GM19351 (cell line): ENCODE measurements around the gene RPL22.

Source experiments
- ATAC-seq: cut with Tn5 transposase; IDR thresholded peaks from one replicate; pipeline ENCODE4 v1.9.1; 2021; ENCODE audit warnings: mild to moderate bottlenecking, moderate library complexity; ENCODE audit not compliant: unreplicated experiment

RPL22 gene

DNA sequence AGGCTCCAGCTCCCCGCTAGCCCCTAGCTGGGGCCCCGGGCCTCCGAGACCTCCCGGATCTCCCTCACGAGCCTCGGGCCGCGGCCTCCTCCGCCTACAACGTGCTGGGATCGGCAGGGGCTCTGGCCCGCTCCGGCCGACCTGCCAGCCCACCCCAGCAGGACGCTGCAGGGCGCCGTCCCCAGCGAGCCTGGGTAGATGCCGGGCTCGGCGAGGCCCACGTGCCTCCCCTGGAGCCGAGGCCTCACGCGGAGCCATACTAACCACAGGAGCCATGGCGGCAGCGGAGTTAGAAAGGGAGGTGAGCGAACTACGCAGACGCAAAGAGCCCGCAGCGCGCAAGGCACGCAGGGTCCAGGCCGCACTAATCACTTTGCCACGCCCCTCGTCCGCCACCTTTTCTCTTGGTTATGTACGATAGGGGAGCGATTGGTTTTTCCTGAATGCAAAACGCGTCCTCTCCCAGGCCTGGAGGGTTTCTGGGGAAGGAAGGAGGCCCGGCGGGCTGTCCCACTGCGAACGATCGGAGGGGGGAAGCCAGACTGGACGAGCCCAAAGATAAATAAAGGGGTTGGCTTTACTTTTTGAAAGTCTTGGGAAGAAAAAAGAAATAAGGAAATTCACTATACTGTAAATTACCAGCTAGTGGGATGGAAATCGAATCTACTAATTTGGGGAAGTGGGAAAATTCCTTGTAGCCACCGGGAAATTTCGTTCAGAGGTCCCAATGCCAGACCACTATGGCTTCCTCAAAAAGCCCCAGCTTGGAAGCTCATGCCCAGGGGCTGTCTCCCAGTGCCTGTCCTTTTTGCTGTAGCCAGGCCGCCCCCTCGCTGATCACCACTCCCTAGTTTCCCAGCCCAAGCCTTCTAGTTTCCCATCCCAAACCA is at the start of gene RPL22:
RPL22 (minus strand) TSS at position 298 of the 890 bp plus-strand sequence; CDS start at position 276, 22 bp downstream.
- ATAC-seq: peak; percentile 97

GRCh38 chr1:6248161-6248776 is 48.9 kb upstream of the RPL22 start:
- no peak for ATAC-seq

GRCh38 chr1:6247651-6248050 is 48.3 kb upstream of the RPL22 start:
- no peak for ATAC-seq

GRCh38 chr1:6246497-6247467 is 47.4 kb upstream of the RPL22 start:
- ATAC-seq: no peak

DNA sequence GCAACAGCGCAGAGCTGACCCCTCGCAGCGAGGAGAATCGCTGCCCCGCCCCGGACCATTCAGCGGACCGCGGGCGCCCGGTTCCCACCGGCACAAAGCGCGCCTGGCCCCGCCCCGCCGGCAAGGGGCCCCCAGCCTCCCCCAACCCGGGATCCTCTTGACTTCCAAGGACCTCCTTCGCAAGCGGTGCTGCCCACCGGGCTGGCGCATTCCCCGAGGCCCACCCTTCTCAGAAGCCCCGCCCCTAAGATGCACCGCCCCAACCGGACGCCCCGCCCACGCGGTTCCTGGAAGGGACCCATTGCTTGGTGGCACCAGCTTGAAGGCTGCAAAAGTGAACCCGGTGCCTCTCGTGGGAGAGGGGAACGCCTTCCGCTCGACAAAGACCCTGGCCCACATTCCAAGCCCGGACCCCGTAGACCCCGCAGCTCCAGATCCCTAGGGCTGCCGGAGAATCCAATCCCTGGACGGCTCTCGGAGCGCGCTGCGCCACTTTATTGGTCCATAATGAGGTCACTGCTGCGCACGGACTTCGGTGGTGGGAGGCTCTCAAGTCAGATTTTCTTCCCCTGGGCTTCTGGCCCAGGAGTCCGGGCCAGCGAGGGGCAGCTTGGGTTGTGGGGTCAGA is 46.6 kb upstream of the RPL22 start:
- ATAC-seq: no peak

DNA sequence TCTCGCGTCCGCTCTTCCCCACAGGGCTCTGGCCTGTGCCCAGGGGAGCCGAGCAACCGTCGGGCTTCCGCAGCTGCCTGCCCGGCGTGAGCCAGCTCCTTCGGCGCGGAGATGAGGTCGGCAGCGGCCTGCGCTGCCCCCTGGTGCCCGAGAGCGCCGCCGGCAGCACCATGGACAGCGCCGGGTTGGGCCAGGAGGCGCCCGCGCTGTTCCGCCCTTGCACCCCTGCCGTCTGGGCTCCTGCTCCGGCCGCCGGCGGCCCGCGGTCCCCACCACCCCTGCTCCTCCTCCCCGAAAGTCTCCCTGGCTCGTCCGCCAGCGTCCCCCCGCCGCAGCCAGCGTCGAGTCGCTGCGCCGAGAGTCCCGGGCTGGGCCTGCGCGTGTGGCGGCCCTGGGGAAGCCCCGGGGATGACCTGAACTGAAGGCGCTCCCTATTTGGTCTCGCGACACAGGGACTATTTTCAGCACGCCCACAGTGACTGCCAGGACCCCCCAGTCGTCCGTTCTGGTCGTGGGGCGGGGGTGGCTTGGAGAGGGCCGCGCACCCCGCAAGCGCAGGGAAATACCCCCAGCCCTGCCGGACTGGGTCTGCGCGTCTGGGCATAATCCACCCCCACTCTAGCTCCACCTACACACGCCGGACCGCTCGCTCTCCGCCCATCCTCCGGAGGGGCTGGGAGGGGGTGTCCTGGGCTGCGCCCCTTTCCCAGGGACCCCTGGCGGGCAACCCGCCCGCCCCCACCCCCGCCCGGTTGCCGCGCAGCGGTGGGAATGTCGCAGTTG is 45.9 kb upstream of the RPL22 start:
- ATAC-seq: peak; percentile 62

DNA sequence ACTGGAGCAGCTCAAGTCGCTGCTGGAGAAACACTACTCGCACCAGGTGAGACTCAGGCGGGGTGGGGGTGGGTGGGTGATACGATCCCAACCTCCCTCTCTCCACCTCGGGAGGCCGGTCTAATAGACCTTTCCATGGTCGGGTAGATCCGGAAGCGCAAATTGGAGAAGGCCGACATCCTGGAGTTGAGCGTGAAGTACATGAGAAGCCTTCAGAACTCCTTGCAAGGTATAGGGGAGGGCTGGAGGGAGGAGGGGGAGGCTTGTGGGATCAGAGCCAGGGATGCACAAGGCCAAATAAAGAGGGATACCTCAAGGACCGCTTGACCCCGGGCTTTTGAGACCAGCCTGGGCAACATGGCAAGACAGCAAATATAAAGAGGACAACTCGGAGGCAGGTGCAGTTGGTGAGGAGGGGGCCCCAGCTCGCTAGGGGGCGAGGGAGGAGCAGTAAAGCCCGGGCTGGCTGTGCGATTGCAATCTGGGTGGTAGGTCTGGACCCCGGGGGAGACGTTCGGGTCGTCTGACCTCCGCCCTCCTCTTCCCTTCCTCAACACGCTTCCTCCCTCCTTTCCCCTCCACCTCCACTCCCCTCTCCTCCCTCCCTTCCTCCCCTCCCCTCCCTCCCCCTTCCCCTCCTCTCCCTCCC is 45.1 kb upstream of the RPL22 start:
- ATAC-seq: no peak

DNA sequence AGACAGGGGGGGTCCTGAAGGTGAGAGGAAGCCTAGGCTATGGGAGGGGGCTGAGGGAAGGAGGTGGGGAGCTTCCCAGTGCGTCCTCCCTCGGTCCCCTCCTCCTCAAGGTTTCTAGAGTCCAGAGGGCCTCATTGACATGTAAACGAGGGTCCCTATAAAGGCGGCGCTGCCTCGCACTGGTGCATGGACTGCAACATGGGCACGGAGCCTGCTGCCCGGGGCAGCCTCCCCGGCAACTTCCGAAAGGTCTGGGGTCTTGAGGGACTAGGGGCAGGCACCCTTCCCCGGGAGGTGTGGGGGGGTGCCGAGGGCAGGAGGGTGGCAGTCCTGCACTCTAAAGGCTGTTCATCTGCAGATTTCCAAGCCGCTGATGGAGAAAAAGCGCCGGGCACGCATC is 44.6 kb upstream of the RPL22 start, which contains the start of gene HES3:
HES3 (plus strand) TSS at position 187 of the 400 bp plus-strand sequence; CDS start at position 374, 187 bp downstream.
- no peak for ATAC-seq

- ATAC-seq: no peak
Observed at GRCh38 chr1:6243053-6243834, 43.8 kb upstream of the RPL22 start.

DNA sequence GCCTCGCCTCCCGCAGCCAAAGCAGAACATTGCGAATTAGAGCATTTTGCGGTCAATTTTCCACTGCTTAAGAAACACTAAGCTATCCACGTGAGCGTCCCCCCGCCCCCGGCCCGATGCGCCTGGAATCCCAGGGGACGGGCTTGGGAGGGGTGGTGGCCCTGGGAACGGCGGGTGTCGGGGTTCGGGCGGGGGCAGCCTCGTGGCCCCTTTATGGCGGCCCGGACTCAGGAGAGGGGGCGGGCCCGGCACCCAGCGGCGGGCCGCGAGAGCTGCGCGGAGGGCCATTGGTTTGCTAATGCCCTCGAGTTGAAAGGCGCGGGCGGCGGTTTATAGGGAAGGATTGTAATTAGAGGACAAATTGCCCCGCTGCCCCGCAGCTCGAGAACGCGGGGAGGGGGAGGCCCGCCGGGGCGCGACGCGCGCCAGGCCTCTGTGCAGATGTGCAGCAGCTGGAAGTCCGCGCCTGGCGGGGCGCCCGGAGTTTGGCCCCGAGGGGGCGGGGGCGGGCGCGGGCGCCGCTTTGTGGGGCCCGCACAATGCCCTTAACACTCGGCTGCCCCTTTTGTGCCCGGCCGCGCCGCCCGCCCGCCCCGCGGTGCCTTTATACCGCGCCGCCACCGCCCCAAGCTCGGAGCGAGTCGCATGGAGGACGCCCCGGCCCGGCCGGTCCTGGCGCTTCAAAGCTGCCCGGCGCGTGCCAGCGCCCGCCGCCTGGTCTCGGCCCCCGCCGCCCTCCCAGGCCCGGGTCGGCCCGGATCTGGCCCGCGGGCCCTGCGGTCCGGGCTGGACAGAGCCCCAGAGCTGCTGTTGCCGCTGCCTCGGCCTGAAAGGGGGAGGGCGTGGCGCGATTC is 42.7 kb upstream of the RPL22 start:
- ATAC-seq: no peak

- no peak for ATAC-seq
Observed at GRCh38 chr1:6241107-6241886, 41.9 kb upstream of the RPL22 start.

DNA sequence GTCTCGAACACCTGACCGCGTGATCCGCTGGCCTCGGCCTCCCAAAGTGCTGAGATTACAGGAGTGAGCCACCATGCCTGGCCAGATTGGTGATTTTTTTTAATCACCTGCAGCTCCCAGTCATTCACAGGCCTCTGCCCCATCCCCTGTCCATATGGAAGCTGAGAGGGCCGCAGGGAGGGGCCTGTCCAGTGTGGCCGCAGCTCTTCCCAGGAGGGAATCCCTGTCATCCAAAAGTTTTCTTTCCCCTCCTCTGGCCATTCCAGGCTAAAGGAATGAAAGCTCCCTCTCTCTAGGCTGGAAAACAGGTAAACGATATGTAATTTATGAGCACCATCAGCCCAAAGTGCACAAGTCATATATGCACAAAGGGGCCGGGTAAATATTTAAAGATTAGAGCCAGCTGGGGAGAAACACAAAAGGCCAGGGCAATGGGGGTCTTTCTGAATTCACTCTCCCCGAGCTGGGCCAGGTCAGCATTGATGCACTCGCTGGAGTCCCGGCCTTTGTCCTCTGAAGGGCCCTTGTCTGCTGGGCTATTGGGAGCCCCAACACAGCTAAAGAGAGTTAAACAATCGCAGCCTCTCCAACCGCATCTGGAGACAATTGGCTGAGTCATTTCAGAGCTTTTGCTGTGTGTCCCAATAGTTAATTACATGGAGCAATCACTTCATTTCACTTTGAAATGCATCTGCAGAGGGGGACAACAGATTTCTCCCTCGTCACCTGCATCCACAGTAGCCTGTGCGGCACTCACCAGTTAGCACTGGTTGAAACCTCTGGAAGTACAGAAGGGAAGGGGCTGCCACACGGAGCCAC is 40.8 kb upstream of the RPL22 start:
- no peak for ATAC-seq

- ATAC-seq: no peak
Observed at GRCh38 chr1:6239213-6239752, 39.9 kb upstream of the RPL22 start.

DNA sequence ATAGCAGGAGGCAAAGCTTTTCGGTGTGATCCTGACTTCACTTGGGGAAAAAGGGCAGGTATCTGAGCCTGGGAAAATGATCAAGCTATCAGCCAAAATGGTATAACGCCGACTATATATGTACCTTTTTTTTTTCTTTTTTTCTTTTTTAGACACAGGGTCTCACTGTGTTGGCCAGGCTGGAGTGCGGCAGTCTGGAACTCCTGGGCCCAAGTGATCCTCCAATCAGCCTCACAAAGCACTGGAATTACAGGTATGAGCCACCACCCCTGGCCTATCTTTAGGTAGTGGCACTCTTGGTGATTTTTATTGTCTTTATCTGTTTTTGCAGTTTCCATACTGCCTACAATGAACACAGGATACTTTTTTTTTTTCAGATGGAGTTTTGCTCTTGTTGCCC is 37.7 kb upstream of the RPL22 start:
- no peak for ATAC-seq

GRCh38 chr1:6235296-6235677 is 35.9 kb upstream of the RPL22 start:
- ATAC-seq: peak; percentile 21
